ENCODE measurements around the gene TEX19. TPM values are rescaled to one million over a fixed set of nuclear protein-coding genes. Genes with fewer than 3 reads are reported as not detected.
"Not testable (repeated sequence)": the region's sequence is repeated elsewhere in the genome, so short reads cannot be mapped to it uniquely, and the experiment has no call there.

TEX19 gene
- total RNA-seq, 2 experiments from 2014 or later: not detected

DNA sequence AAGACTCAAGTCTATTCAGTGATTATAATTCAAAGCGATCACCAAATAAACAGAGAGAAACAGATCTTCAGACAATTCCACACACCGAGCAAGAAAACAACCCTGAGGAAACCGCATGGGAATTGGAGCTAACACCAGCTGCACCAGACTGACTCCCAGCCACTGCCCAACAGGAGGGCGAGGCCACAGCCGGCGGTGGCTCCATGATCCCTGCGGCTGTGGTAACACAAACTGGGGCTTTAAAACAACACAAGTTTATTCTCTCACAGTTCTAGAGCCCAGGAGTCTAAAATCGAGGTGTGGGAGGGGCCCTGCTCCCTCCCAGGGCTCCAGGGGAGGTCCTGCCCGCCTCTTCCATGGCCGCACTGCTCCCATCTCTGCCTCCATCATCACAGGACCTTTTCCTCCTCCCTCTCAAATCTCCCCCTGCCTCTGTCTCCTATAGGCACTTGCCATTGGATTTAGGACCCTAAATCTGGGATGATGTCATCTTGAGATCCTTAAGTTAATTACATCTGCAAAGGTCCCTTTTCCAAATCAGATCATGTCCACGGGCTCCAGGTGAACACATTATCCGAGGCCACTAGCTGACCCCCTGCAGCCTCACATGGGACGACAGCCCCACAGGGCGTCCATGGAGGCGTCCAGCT lies 49.4 kb downstream of the TEX19 start:
- Mint-ChIP-seq H3K27me3 (no peaks in the 10 kb centered on the region), H3K4me3 (no peak overlapping the region), H3K9me3 (no peaks in the 10 kb centered on the region), H3K36me3 (peaks cover 4% of the 10 kb centered on the region), H3K4me1 (peaks cover 6% of the 10 kb centered on the region), H3K27ac (peak overlapping the region; percentile 26)
- POLR2A ChIA-PET: no interaction called here
- ATAC-seq (ENCODE audit: low read depth) (no peak), DNase-seq (no peak)

DNA sequence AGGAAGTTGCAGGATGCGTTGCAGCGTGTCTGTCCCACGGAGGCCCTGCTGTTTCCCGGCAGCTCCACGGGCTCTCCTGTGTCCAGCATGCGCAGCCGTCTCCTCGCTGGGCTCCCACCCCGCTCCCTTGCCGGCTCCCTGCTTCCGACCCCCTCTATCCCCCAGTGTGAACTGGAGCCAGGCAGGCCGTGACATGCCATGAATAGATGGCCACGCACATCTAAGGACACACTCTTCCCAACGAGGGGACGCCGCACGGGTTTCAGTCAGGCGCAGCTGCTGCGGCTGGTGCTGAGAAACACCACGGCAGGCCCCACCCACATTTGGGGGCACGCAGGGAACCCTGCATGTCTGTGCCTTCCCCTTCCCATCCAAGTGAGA lies 49.9 kb downstream of the TEX19 start:
- H3K9me3 Mint-ChIP-seq: no peaks in the 10 kb centered on the region
- POLR2A ChIA-PET: no interaction called here
- ATAC-seq (ENCODE audit: low read depth): no peak
- no peak overlapping the region for H3K27ac Mint-ChIP-seq
- H3K4me3 Mint-ChIP-seq: no peak overlapping the region
- no peak for DNase-seq
- H3K4me1 Mint-ChIP-seq: peaks cover 6% of the 10 kb centered on the region
- no peaks in the 10 kb centered on the region for H3K27me3 Mint-ChIP-seq
- H3K36me3 Mint-ChIP-seq: peaks cover 2% of the 10 kb centered on the region

DNA sequence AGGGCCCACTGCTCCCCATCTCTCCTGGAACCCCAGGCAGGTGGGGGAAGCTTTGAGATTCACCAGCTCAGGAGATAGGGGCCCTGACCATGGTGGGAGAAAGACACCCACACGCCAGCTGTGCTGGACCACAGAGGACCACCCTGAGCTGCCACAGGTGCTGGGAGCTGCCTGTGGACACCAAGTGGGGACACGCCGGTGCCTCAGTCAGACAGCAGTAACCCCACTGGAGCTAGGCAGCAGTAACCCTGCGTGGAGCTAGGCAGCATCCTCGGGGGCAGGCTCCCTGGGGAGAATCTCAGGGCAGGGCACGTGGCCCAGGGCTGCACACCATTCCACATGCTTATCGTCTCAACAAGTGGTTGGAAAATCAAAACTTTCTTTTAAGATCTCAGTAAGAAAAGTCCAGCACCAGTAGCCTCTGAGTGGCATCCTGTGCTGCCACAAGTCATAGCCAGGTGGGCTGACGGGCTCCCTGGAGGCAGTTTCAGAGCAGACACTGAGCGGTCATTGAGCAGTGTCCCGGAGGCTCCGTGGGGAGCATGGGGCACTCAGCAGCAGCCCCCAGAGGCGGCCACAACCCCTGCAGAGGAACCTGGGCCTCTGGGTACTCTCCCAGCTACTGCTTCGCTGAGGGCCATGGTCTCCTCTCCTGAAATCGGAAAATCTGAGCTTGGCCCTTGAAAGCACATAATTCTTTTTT lies 51.1 kb downstream of the TEX19 start:
- POLR2A ChIA-PET: interaction anchor here (0.7 kb wide), 1 partner anchor 1392 kb away, joined by 3 read pairs; no protein-coding TSS in a partner anchor
- H3K9me3 Mint-ChIP-seq: no peaks in the 10 kb centered on the region
- no peak overlapping the region for H3K27ac Mint-ChIP-seq
- ATAC-seq (ENCODE audit: low read depth): no peak
- H3K36me3 Mint-ChIP-seq: peaks cover 4% of the 10 kb centered on the region
- H3K4me1 Mint-ChIP-seq: peaks cover 10% of the 10 kb centered on the region
- no peak overlapping the region for H3K4me3 Mint-ChIP-seq
- no peak for DNase-seq
- no peaks in the 10 kb centered on the region for H3K27me3 Mint-ChIP-seq

DNA sequence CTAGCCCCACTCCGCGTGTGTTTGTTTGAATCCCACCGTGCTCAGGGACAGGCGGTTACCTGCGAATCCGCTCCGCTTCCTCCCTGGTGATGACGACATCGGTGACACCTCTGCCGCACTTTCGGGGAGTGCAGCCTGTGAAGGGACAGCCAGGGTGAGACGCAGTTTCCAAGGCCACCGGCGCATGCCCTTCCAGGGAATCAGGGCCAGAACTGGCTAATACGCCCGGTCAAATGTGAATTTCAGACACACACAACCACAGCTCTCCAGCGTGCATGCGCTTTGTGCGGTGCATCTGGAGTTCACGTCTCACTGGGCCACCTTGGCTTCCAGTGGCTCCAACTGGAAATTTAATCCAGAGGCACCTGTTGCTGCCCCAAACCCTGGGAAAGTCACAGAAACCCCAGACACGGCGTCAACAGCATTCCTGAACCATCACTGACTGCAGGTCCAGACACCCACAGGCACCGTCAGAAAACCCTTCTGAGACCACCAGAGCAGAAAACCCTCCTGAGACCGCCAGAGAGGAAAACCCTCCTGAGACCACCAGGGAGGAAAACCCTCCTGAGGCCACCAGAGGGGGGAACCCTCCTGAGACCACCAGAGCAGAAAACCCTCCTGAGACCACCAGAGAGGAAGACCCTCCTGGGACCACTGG lies 52.5 kb downstream of the TEX19 start:
- H3K4me3 Mint-ChIP-seq: no peak overlapping the region
- no peak overlapping the region for H3K27ac Mint-ChIP-seq
- no peaks in the 10 kb centered on the region for H3K27me3 Mint-ChIP-seq
- peaks cover 5% of the 10 kb centered on the region for H3K36me3 Mint-ChIP-seq
- H3K4me1 Mint-ChIP-seq: peaks cover 10% of the 10 kb centered on the region
- ATAC-seq (ENCODE audit: low read depth) (no peak), DNase-seq (no peak)
- POLR2A ChIA-PET: no interaction called here
- no peaks in the 10 kb centered on the region for H3K9me3 Mint-ChIP-seq

DNA sequence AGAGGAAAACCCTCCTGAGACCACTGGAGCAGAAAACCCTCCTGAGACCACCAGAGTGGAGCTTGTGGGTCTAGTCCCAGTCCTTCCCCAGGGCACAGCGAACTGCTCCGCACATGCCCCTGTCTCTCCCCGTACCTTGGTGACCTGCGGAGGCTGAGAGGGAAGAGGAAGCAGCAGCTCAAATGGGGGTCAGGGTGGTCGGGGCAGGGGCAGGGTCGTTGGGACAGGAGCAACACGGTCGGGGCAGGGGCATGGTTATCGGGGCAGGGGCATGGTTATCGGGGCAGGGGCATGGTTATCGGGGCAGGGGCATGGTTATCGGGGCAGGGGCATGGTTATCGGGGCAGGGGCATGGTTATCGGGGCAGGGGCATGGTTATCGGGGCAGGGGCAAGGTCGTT lies 53.0 kb downstream of the TEX19 start:
- POLR2A ChIA-PET; ATAC-seq (ENCODE audit: low read depth); DNase-seq; H3K27me3 Mint-ChIP-seq; H3K36me3 Mint-ChIP-seq; H3K9me3 Mint-ChIP-seq; H3K27ac Mint-ChIP-seq; H3K4me3 Mint-ChIP-seq: not testable (repeated sequence)
- H3K4me1 Mint-ChIP-seq: peaks cover 10% of the 10 kb centered on the region

DNA sequence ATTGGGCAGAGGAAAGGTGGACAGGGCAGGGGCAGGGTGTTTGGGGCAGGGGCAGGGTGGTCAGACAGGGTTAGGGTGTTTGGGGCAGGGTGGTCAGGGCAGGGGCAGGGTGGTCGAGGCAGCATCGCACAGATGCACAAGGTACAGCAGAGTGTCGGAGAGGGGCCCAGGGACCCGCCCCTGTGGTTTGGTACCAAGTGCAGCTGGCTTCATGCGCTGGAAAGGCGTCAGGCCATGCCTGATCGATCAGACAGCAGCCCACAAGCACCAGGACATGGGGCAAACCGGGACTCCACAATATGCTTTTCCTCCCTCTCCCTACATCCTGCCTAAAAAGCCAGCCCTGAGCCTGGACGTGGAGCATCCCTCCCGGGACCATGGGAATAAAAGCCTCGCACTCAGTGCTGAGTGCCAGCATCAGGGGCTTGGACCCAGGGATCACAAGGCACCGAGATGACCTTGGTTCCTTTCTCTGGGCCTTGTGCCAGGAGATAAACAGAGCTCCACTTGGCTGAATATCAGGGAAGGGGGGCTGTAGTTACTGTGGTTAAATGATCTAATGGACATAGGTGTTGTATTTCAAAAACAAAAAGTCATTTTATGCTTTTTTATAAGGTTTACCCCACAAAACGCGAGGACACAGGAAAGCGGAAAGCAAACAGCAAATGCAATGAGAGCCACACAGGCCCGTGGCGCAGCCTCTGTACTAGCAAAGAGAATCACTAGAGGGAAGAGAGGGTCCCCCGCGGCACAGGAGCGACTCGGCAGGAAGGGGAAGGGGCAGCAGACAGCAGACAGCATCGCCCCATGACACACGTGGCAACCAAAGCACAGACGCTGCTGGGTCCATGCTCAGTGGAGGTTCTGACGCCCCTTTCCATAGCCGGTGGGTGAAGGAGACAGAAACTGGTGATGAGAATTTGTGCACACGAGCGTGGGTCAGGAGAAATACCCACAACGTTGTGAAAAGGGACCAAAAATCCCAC lies 53.8 kb downstream of the TEX19 start:
- peaks cover 5% of the 10 kb centered on the region for H3K36me3 Mint-ChIP-seq
- H3K4me3 Mint-ChIP-seq: no peak overlapping the region
- H3K27ac Mint-ChIP-seq: no peak overlapping the region
- no peak for DNase-seq
- H3K4me1 Mint-ChIP-seq: peaks cover 7% of the 10 kb centered on the region
- no peak for ATAC-seq (ENCODE audit: low read depth)
- POLR2A ChIA-PET: no interaction called here
- no peaks in the 10 kb centered on the region for H3K9me3 Mint-ChIP-seq
- H3K27me3 Mint-ChIP-seq: no peaks in the 10 kb centered on the region

Other genes with a start within 250 kb of the TEX19 start
- 10 to 100 TPM; 79.5 to 81.7 TPM for gene CCDC57, start 146.4 kb upstream of the TEX19 start, total RNA-seq
- gene SLC16A3, start 130.2 kb upstream of the TEX19 start, total RNA-seq: 100 to 1,000 TPM; 195 to 211 TPM
- 100 to 1,000 TPM; 135 to 140 TPM for gene CSNK1D, start 85.5 kb upstream of the TEX19 start, total RNA-seq
- 100 to 1,000 TPM; 286 to 320 TPM for gene CD7, start 41.6 kb upstream of the TEX19 start, total RNA-seq
- gene SECTM1, start 25.5 kb upstream of the TEX19 start, total RNA-seq: 1 to 10 TPM in 1 of 2 experiments, under 1 TPM in 1; 0.86 to 1.0 TPM
- gene UTS2R, start 12.5 kb downstream of the TEX19 start, total RNA-seq: not detected
- 10 to 100 TPM; 84.1 to 84.8 TPM for gene HEXD, start 59.1 kb downstream of the TEX19 start, total RNA-seq
- 10 to 100 TPM; 24.4 to 27.4 TPM for gene OGFOD3, start 59.3 kb downstream of the TEX19 start, total RNA-seq
- gene CYBC1, start 91.5 kb downstream of the TEX19 start, total RNA-seq: 100 to 1,000 TPM; 301 to 323 TPM
- gene NARF, start 99.5 kb downstream of the TEX19 start, total RNA-seq: 100 to 1,000 TPM; 106 to 121 TPM
- gene FOXK2, start 160.5 kb downstream of the TEX19 start, total RNA-seq: 10 to 100 TPM; 59.6 to 60.8 TPM

Data from activated naive CD8-positive, alpha-beta T cell treated with anti-CD3 and anti-CD28 coated beads, Interleukin-2, amount 10 ng/mL, durations not matched to agents 7 days and 5 days (primary cell).